NB4 (cell line): ENCODE measurements around the gene DOCK8.

ENCODE experiments used
- DNase-seq: peaks from one replicate; pipeline ENCODE4 v3.0.0; 2010; ENCODE audit warnings: low read depth
- H3K4me3 ChIP-seq: one replicate; pipeline ENCODE4 v1.5.1; 2011; ENCODE audit warnings: mild to moderate bottlenecking, low read depth, low read length, moderate library complexity
- MYC ChIP-seq: IDR thresholded peaks from 2 replicates; pipeline ENCODE4 v1.6.1; 2011; ENCODE audit warnings: low read depth, low read length
- POLR2A ChIP-seq: IDR thresholded peaks from 2 replicates; pipeline ENCODE4 v1.6.1; 2011; ENCODE audit warnings: mild to moderate bottlenecking; ENCODE audit not compliant: insufficient read length; ENCODE audit errors: extremely low read depth
- TF ChIP-seq, protein P1 (sequence below): IDR thresholded peaks from one replicate; pipeline ENCODE4 v1.5.1; 2012; ENCODE audit warnings: low read depth, low read length
- TF ChIP-seq, protein P2 (sequence below): IDR thresholded peaks from 2 replicates; pipeline ENCODE4 v1.6.1; 2011; ENCODE audit warnings: low read depth, low read length

The DOCK8 gene

DNA sequence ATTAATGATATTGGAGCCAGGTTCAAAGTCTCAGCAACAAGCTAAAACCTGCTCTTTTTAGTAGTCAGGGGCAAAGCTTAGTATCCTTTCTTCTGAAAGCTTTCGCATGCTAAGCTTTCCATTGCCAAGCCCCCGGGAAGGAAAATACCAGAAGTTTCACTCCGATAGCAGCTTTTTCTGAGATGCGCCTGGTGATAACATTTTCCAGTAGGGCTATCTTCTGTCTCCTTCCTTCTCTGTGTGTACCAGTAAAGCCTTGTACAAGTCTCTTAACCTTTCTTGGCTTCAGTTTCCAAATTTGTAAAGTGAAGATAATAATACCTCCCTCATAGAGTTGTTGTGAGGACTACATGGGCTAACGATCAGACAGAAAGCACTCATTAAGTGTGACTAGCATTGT is 36.7 kb downstream of the DOCK8 start:
- TF ChIP-seq, protein P1, sequence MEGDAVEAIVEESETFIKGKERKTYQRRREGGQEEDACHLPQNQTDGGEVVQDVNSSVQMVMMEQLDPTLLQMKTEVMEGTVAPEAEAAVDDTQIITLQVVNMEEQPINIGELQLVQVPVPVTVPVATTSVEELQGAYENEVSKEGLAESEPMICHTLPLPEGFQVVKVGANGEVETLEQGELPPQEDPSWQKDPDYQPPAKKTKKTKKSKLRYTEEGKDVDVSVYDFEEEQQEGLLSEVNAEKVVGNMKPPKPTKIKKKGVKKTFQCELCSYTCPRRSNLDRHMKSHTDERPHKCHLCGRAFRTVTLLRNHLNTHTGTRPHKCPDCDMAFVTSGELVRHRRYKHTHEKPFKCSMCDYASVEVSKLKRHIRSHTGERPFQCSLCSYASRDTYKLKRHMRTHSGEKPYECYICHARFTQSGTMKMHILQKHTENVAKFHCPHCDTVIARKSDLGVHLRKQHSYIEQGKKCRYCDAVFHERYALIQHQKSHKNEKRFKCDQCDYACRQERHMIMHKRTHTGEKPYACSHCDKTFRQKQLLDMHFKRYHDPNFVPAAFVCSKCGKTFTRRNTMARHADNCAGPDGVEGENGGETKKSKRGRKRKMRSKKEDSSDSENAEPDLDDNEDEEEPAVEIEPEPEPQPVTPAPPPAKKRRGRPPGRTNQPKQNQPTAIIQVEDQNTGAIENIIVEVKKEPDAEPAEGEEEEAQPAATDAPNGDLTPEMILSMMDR: no peak
- no peak for TF ChIP-seq POLR2A
- no peak for TF ChIP-seq MYC
- TF ChIP-seq, protein P2, sequence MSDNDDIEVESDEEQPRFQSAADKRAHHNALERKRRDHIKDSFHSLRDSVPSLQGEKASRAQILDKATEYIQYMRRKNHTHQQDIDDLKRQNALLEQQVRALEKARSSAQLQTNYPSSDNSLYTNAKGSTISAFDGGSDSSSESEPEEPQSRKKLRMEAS: no peak
- DNase-seq: no peak
- no peak overlapping the region for H3K4me3 ChIP-seq

DNA sequence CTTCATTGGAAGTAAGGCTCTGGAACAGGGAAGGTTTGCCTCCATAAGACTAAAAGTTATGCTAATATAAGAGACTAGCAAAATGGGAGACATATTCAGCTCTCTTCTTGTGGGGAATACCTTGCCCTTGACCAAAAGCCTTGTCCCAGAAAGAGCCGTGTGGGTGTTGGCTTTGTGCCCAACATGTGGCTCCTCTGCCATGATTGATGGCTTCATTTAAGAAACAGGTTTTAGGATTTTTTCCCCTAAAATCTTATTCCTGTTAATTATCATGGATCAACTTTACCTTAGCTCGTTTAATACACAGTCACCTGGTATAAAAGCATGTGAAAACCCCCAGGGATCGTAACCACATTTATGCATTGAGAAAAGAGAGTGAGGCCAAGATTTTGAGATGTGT is 38.9 kb downstream of the DOCK8 start:
- DNase-seq: no peak
- H3K4me3 ChIP-seq: no peak overlapping the region

DNA sequence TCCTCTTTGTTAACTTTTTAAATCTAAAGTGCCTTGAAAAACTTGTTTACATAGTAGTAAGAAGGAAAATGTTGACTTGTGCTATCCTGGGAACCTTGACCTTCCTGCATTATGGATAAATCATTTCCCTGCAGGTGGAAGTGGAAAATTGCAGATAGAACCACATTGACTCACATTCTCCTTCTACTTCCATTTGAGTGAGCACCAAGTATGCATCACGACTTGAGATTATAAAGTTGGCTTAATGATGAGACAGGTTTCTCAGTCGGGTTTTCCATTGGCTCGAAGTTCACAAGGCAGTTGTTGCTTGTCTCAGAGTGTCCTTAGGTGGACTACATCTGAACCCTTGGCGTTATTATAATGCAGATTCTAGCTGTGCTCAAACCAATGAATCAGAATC is 39.9 kb downstream of the DOCK8 start:
- TF ChIP-seq, protein P1: no peak
- TF ChIP-seq MYC (no peak), POLR2A (no peak)
- TF ChIP-seq, protein P2: no peak
- DNase-seq: no peak
- no peak overlapping the region for H3K4me3 ChIP-seq

More for the DNA sequence above, 38.9 kb downstream of the DOCK8 start:
- TF ChIP-seq, protein P2: no peak
- TF ChIP-seq POLR2A (no peak), MYC (no peak)
- TF ChIP-seq, protein P1: no peak

DNA sequence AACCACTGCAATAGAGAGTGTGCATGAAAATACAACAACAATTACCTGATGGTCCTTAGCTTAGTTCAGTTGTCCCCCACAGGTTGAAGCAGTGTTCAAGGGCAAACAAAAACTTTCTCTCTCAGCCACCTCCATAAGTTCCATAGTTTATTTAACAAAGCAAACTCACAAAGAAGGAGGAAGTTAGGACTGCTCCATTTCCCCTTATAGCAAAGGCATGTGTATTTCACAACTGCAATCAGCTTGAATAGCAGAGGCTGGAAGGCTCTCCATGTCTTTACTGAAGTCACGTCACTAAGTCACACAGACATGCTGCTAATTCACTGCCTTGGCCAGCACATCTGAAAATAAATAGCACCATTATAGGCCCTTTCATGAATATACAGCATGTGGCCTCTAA is 43.3 kb downstream of the DOCK8 start:
- peak; percentile 91 for DNase-seq
- no peak overlapping the region for H3K4me3 ChIP-seq
- no peak for TF ChIP-seq POLR2A
- TF ChIP-seq, protein P2: peak; percentile 51; the same call in 1 of the 2 replicates
- peak; percentile 66 for TF ChIP-seq MYC

DNA sequence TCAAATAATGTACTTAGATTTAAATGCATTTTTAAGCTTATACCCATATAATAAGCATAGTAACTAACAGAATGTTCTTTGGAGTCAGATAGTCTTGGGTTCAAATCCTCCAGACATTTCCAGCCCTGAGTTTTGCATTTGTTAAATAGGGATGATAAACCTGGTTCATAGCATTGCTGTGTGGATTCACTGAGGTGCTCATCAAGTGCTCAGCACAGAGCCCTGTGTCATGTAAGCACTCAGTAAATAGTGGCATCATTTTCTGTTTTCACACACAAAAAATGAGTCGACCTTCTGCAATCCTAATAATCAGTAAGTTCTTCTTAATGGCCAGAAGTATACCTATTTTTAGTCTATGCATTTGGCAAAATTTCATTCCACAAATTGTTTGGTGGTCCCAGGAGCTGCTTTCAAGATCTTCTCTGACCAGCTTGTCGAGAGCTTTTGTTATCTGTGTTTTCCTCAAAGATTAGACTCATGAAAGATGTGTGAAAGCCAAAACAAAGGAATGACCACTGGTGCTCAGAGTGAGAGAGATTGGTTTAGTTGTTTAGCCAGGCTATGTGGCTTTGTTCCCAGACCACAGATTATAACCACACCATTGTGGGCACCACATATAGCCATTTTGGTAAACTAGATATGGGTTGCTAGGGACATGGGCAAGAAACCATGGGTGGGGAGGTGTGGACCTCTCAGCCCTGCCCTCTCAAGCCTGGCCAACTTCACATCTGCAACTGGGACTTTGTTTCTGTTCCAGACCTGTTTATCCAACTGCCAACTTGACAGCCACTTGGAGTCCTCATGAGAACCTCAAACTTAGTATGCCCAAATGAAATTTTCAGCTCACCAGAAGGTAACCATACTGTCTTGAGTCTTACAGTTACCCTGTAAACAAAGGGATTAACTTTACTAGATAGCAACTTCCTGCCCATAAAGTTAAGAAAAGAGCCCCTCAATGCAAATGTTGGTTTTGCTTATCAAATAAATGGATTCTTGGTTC is 45.0 kb downstream of the DOCK8 start:
- DNase-seq: peak; percentile 56
- H3K4me3 ChIP-seq: no peak overlapping the region
- TF ChIP-seq, protein P1: no peak
- TF ChIP-seq, protein P2: no peak
- no peak for TF ChIP-seq POLR2A
- no peak for TF ChIP-seq MYC

DNA sequence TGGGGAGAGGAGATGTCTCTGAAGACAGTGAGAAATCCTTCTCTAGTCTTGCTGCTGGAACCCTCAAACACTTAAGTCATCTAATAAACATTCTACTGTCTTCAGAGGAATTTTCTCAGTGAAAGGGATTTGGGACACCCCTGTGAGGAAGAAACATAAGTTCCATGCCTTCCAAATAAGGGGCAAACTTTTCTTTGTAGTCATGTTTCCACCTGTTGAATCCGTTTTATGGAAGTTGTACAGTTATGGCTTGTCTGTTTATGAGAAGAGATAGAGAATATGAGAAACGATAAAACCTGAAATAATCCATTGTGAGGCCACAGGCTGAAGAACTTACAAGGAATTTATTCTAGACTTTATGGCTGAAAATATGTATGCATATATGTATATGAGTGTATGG is 49.6 kb downstream of the DOCK8 start:
- TF ChIP-seq, protein P2: no peak
- no peak for TF ChIP-seq MYC
- no peak for TF ChIP-seq POLR2A
- TF ChIP-seq, protein P1: no peak
- DNase-seq: no peak
- H3K4me3 ChIP-seq: no peak overlapping the region
